CD14-positive monocyte (primary cell): ENCODE results near the gene LPIN1. TPM values are rescaled to one million over a fixed set of nuclear protein-coding genes. Genes with fewer than 3 reads are reported as not detected.

Experiments used
- DNase-seq, 3 donors: peaks; one replicate each; pipeline ENCODE4 v3.0.0-alpha.2; 2011 to 2022
- H2AFZ ChIP-seq: 2 replicates; pipeline ENCODE4 v1.6.0; 2012; ENCODE audit warnings: mild to moderate bottlenecking, low read depth, low read length, inconsistent platforms; ENCODE audit not compliant: insufficient read depth, poor library complexity, severe bottlenecking
- H3K27ac ChIP-seq, 2 donors: 1 replicate in 1 of 2; 2 replicates in 1 of 2; pipeline ENCODE4 v1.5.1; 2012 to 2013; ENCODE audit warnings: low read length in 2 of 2, control low read depth in 1 of 2, inconsistent platforms in 1 of 2, low read depth in 1 of 2, mild to moderate bottlenecking in 1 of 2
- H3K27me3 ChIP-seq, 2 donors: one replicate each; pipeline versions ENCODE4 v1.6.0 to v1.6.1; 2011 to 2013; ENCODE audit warnings: low read length in 2 of 2; ENCODE audit not compliant: control insufficient read depth in 2 of 2, insufficient read depth in 2 of 2
- H3K36me3 ChIP-seq, 2 donors: replicated peaks in 1 of 2; 1 replicate in 1 of 2; 2 replicates in 1 of 2; pipeline versions ENCODE4 v1.5.1 to v1.6.1; 2012 to 2013; ENCODE audit warnings: low read length in 2 of 2, control low read depth in 1 of 2, inconsistent platforms in 1 of 2, mild to moderate bottlenecking in 1 of 2; ENCODE audit not compliant: insufficient read depth in 2 of 2, control insufficient read depth in 1 of 2
- H3K4me1 ChIP-seq, 2 donors: 1 replicate in 1 of 2; 2 replicates in 1 of 2; pipeline versions ENCODE4 v1.5.1 to v1.6.1; 2012 to 2013; ENCODE audit warnings: low read length in 2 of 2, control low read depth in 1 of 2, inconsistent platforms in 1 of 2, mild to moderate bottlenecking in 1 of 2, moderate library complexity in 1 of 2; ENCODE audit not compliant: insufficient read depth in 2 of 2, control insufficient read depth in 1 of 2
- H3K4me2 ChIP-seq: replicated peaks from 2 replicates; pipeline ENCODE3; 2012; ENCODE audit warnings: low read length, moderate library complexity, mild to moderate bottlenecking; ENCODE audit not compliant: poor library complexity, severe bottlenecking; ENCODE audit errors: extremely low read depth
- H3K4me3 ChIP-seq, 3 experiments: fragments of 200-600 bp in 1 of 3; sonication (generic) in 1 of 3; replicated peaks in 1 of 3; 1 replicate in 2 of 3; 2 replicates in 1 of 3; pipeline ENCODE4 v1.5.1; 2011 to 2013; ENCODE audit warnings: low read length in 3 of 3, mild to moderate bottlenecking in 3 of 3, control low read depth in 2 of 3, low read depth in 2 of 3, inconsistent platforms in 1 of 3, moderate library complexity in 1 of 3
- H3K79me2 ChIP-seq: 2 replicates; pipeline ENCODE4 v1.6.0; 2012; ENCODE audit warnings: mild to moderate bottlenecking, control low read depth, inconsistent platforms, low read length, moderate library complexity; ENCODE audit not compliant: insufficient read depth
- H3K9ac ChIP-seq: 2 replicates; pipeline ENCODE4 v1.6.0; 2017; ENCODE audit warnings: low read length, mild to moderate bottlenecking; ENCODE audit not compliant: insufficient read depth, poor library complexity, severe bottlenecking
- H3K9me3 ChIP-seq, 2 donors: replicated peaks in 1 of 2; 1 replicate in 1 of 2; 2 replicates in 1 of 2; pipeline versions ENCODE4 v1.5.1 to v1.6.1; 2012 to 2013; ENCODE audit warnings: low read length in 2 of 2, control low read depth in 1 of 2; ENCODE audit not compliant: control insufficient read depth in 1 of 2, insufficient read depth in 1 of 2
- H4K20me1 ChIP-seq: 2 replicates; pipeline ENCODE4 v1.6.0; 2012; ENCODE audit warnings: mild to moderate bottlenecking, low read length, control low read depth, moderate library complexity; ENCODE audit not compliant: insufficient read depth
- H3K27ac Mint-ChIP-seq, 7 donors: one replicate each; pipeline ENCODE4 v1.8.0; 2020; ENCODE audit warnings: mild to moderate bottlenecking in 7 of 7, mixed read lengths in 7 of 7, moderate library complexity in 6 of 7, inconsistent platforms in 2 of 7
- H3K27me3 Mint-ChIP-seq, 3 donors: one replicate each; pipeline ENCODE4 v1.8.0; 2021 to 2022; ENCODE audit warnings: low read depth in 3 of 3, mild to moderate bottlenecking in 3 of 3, mixed read lengths in 3 of 3, moderate library complexity in 3 of 3, inconsistent platforms in 1 of 3
- H3K36me3 Mint-ChIP-seq, 2 donors: one replicate each; pipeline ENCODE4 v1.8.0; 2020; ENCODE audit warnings: mixed read lengths in 2 of 2, inconsistent platforms in 1 of 2, mild to moderate bottlenecking in 1 of 2
- H3K4me1 Mint-ChIP-seq: one replicate; pipeline ENCODE4 v1.8.0; 2020; ENCODE audit warnings: mild to moderate bottlenecking, mixed read lengths
- H3K4me3 Mint-ChIP-seq, 2 donors: one replicate each; pipeline ENCODE4 v1.8.0; 2020; ENCODE audit warnings: mild to moderate bottlenecking in 2 of 2, mixed read lengths in 2 of 2, moderate library complexity in 1 of 2
- H3K9me3 Mint-ChIP-seq, 7 donors: one replicate each; pipeline ENCODE4 v1.8.0; 2020 to 2022; ENCODE audit warnings: mixed read lengths in 7 of 7, mild to moderate bottlenecking in 6 of 7, moderate library complexity in 6 of 7, inconsistent platforms in 2 of 7
- WGBS: methylation state at CpG from one replicate; pipeline ENCODE4 v1.1.5; 2013; ENCODE audit warnings: missing lambda C conversion rate; ENCODE audit not compliant: insufficient coverage; 5-methylcytosine and 5-hydroxymethylcytosine counted together
- intact Hi-C, 2 donors: fragments of 100-400 bp; cut with micrococcal nuclease; formaldehyde crosslinking; loops; one replicate each; pipeline versions ENCODE4 v1.15.0 to v1.15.1; 2023
- polyA plus RNA-seq, 3 donors: library from polyadenylated mRNA; depleted of rRNA in 1 of 3; unstranded in 2 of 3; stranded (reverse) in 1 of 3; fragments of 300-500 nt in 2 of 3; fragments of >200 nt in 1 of 3; fragmentation: Illumina TruSeq in 2 of 3; gene quantifications; 1 replicate in 2 of 3; 2 replicates in 1 of 3; pipeline ENCODE4 v1.2.3, GENCODE V29; 2012 to 2021
- TF ChIP-seq, protein P1 (sequence below): fragments of 200-600 bp; IDR thresholded peaks from one replicate; pipeline ENCODE4 v1.8.0; 2022; ENCODE audit warnings: antibody characterized with exemption, mild to moderate bottlenecking

LPIN1 gene
- polyA plus RNA-seq, 3 donors = 1.8 to 17.6 (median 2.7) TPM

- Histone ChIP-seq H2AFZ (no peak overlapping the region), H3K36me3 (peaks cover 40 to 54% of the 10 kb centered on the region in 2 donors), H3K79me2 (no peaks in the 10 kb centered on the region), H3K4me3 (no peak overlapping the region), H3K9ac (no peak overlapping the region), H3K4me2 (peak overlapping the region; percentile 0), H3K27ac (no peak overlapping the region), H3K9me3 (no peaks in the 10 kb centered on the region), H3K27me3 (no peaks in the 10 kb centered on the region), H4K20me1 (peaks cover 4% of the 10 kb centered on the region), H3K4me1 (peaks cover 16 to 20% of the 10 kb centered on the region in 2 donors)
- Mint-ChIP-seq H3K27me3 (peaks cover 0 to 3% (median 1%) of the 10 kb centered on the region in 3 donors), H3K9me3 (no peaks in the 10 kb centered on the region), H3K27ac (no peak overlapping the region), H3K36me3 (peaks cover 65 to 70% of the 10 kb centered on the region in 2 donors), H3K4me1 (peaks cover 23% of the 10 kb centered on the region), H3K4me3 (peak overlapping the region in 1 of 2 donors; percentile 53)
- WGBS = 40% methylated on average over 1 of the region's 4 CpGs
- intact Hi-C loops = loop anchor here (2.0 to 5.0 kb wide), 5 partner anchors 36 to 301 kb away; no protein-coding TSS in a partner anchor
- TF ChIP-seq, protein P1, sequence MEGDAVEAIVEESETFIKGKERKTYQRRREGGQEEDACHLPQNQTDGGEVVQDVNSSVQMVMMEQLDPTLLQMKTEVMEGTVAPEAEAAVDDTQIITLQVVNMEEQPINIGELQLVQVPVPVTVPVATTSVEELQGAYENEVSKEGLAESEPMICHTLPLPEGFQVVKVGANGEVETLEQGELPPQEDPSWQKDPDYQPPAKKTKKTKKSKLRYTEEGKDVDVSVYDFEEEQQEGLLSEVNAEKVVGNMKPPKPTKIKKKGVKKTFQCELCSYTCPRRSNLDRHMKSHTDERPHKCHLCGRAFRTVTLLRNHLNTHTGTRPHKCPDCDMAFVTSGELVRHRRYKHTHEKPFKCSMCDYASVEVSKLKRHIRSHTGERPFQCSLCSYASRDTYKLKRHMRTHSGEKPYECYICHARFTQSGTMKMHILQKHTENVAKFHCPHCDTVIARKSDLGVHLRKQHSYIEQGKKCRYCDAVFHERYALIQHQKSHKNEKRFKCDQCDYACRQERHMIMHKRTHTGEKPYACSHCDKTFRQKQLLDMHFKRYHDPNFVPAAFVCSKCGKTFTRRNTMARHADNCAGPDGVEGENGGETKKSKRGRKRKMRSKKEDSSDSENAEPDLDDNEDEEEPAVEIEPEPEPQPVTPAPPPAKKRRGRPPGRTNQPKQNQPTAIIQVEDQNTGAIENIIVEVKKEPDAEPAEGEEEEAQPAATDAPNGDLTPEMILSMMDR = no peak
- DNase-seq = no peak
These were observed 32.0 kb downstream of the LPIN1 start for GRCh38 chr2:11778416-11778815.

DNA sequence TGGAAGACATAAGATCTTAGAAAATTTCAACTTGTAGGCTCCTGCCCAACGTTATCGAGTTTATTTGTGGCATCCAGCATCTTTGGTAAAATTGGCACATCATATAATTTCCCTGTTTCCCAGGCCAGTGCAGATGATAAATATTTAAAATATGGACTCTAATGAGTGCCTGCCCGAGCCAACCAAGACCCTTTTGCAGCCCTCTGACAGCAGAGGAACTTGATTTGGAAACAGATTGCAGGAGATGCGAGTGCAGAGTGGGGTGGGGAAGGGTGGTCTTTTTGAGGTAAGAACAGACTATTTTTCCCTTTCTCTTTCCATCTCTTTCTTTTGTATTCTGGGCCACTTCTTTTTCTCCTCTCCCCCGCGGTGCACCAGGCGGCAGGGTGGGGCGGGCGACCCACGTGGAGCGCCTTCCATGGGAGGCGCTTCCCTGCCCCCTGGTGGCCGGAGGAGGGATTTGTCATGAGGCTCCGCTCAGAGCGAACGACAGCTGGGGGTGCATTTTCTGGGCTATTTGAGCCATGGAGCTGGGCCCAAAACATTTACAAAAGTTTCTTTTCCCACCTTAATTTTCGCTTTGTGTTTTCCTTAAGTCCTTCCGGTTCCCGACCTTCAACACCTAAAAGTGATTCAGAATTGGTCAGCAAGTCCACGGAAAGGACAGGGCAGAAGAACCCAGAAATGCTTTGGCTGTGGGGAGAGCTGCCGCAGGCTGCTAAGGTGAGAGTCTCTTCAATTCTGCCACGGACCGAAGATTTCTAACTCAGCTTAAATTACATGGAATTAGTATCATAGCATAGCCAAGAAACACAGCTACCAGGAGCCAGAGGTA is 32.7 kb downstream of the LPIN1 start:
- Histone ChIP-seq H3K4me2 (peak overlapping the region; percentile 70), H3K9ac (no peak overlapping the region), H3K27ac (no peak overlapping the region), H3K4me3 (peak overlapping the region in 1 of 3 experiments; percentile 42), H2AFZ (no peak overlapping the region), H3K36me3 (peaks cover 38 to 54% of the 10 kb centered on the region in 2 donors), H3K4me1 (peaks cover 16 to 20% of the 10 kb centered on the region in 2 donors), H3K9me3 (no peaks in the 10 kb centered on the region), H3K79me2 (no peaks in the 10 kb centered on the region), H3K27me3 (no peaks in the 10 kb centered on the region), H4K20me1 (peaks cover 4% of the 10 kb centered on the region)
- TF ChIP-seq, protein P1 = peak; percentile 99
- Mint-ChIP-seq H3K27ac (no peak overlapping the region), H3K9me3 (no peaks in the 10 kb centered on the region), H3K4me3 (peak overlapping the region; percentile 61 to 74), H3K27me3 (peaks cover 0 to 3% (median 1%) of the 10 kb centered on the region in 3 donors), H3K36me3 (peaks cover 64 to 70% of the 10 kb centered on the region in 2 donors), H3K4me1 (peaks cover 23% of the 10 kb centered on the region)
- intact Hi-C loops = loop anchor here (2.0 to 5.0 kb wide), 5 partner anchors 37 to 302 kb away; no protein-coding TSS in a partner anchor
- peak; percentile 60 to 73 (median 64) for DNase-seq
- WGBS = 33% methylated on average over 6 of the region's 23 CpGs
